NCI-H2081 (cell line): ENCODE measurements around the gene CDKN3.
"Not testable (repeated sequence)": the region's sequence is repeated elsewhere in the genome, so short reads cannot be mapped to it uniquely, and the experiment has no call there.

Experiments
- DNase-seq, 2 experiments: peaks; one replicate each; lab custom pipeline; 2025; lab: John Stamatoyannopoulos, UW

Gene CDKN3

GRCh38 chr14:54370323-54371198 lies 26.2 kb upstream of the CDKN3 start:
- no peak for DNase-seq

GRCh38 chr14:54374117-54374884 lies 22.5 kb upstream of the CDKN3 start:
- no peak for DNase-seq

GRCh38 chr14:54377501-54377900 lies 19.3 kb upstream of the CDKN3 start:
- DNase-seq, result no peak

GRCh38 chr14:54378893-54379292 lies 17.9 kb upstream of the CDKN3 start:
- DNase-seq, result not testable (repeated sequence)

- not testable (repeated sequence) for DNase-seq
These were observed 16.2 kb upstream of the CDKN3 start for GRCh38 chr14:54380558-54380957.

GRCh38 chr14:54381821-54382220 lies 15.0 kb upstream of the CDKN3 start:
- DNase-seq, result no peak

- DNase-seq, result no peak
These were observed 13.0 kb upstream of the CDKN3 start for GRCh38 chr14:54383835-54384234.

- no peak for DNase-seq
These were observed 11.3 kb upstream of the CDKN3 start for GRCh38 chr14:54385556-54385955.

GRCh38 chr14:54387328-54387727 lies 9.5 kb upstream of the CDKN3 start:
- no peak for DNase-seq

GRCh38 chr14:54392131-54392859 lies 4.5 kb upstream of the CDKN3 start:
- no peak for DNase-seq

GRCh38 chr14:54392986-54393884 lies 3.6 kb upstream of the CDKN3 start:
- DNase-seq, result not testable (repeated sequence)

- DNase-seq, result no peak
These were observed 2.2 kb upstream of the CDKN3 start for GRCh38 chr14:54394596-54394995.

GRCh38 chr14:54395284-54395683 lies 1.5 kb upstream of the CDKN3 start:
- no peak for DNase-seq

GRCh38 chr14:54395716-54396115 lies 1.1 kb upstream of the CDKN3 start:
- no peak for DNase-seq

- no peak for DNase-seq
These were observed 669 bp upstream of the CDKN3 start for GRCh38 chr14:54396183-54396492.

- no peak for DNase-seq
These were observed 2.8 kb downstream of the CDKN3 start for GRCh38 chr14:54399560-54399959.

GRCh38 chr14:54403401-54404005 lies 6.7 kb downstream of the CDKN3 start:
- not testable (repeated sequence) for DNase-seq

GRCh38 chr14:54410215-54410614 lies 13.4 kb downstream of the CDKN3 start:
- no peak for DNase-seq

- no peak for DNase-seq
These were observed 14.6 kb downstream of the CDKN3 start for GRCh38 chr14:54411371-54411770.

- peak in 1 of 2 experiments; percentile 27 for DNase-seq
These were observed 23.8 kb downstream of the CDKN3 start for GRCh38 chr14:54420478-54421142.

- DNase-seq, result no peak
These were observed 27.2 kb downstream of the CDKN3 start for GRCh38 chr14:54423991-54424390.
